ENCODE measurements around the gene NID2. TPM values are rescaled to one million over a fixed set of nuclear protein-coding genes. Genes with fewer than 3 reads are reported as not detected.

Gene NID2
- total and polyA plus RNA-seq, 9 of the 15 experiments (the other 6 are each of a cell fraction or from before 2014, with no cell fraction given) = 0.04 to 0.45 (median 0.16) TPM; not detected in 3

DNA sequence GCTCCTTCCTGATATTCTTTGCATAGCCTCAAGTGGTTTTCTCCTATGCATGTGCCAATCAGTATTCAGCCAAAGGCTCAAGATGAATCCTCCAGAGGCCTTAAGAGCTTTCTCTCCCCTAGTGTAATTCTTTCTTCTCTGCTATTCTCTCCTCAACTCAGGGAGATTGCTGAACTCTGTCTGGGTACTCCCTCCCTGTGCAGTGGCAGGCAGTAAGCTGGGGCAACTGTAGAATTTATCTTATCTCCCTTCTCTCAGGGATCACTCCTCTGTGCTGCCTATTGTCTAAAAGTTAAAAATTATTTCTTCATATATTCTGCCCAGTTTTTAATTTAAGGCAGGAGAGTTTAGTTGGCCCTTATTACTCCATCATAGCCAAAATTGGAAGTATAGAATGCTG is 108.0 kb downstream of the NID2 start:
- TF ChIP-seq CBX5 (IDR thresholded peaks at IDR 0.05; ENCODE audit: borderline replicate concordance, low read depth) (no peak), GMEB1 (CRISPR knock-in tag; IDR thresholded peaks at IDR 0.05) (no peak), ZNF780A (CRISPR knock-in tag; IDR thresholded peaks at IDR 0.05) (no peak), DPF2 (IDR thresholded peaks at IDR 0.05) (no peak), ZBTB12 (CRISPR knock-in tag; IDR thresholded peaks at IDR 0.05) (no peak), STAG1 (CRISPR knock-in tag; IDR thresholded peaks at IDR 0.05; ENCODE audit: borderline replicate concordance) (no peak), ZNF766 (CRISPR knock-in tag; conservative IDR thresholded peaks at IDR 0.05) (no peak), SOX6 (IDR thresholded peaks at IDR 0.05) (no peak), ZNF668 (CRISPR knock-in tag; IDR thresholded peaks at IDR 0.05) (no peak), CHD2 (IDR thresholded peaks at IDR 0.05; ENCODE audit: low read depth, low read length) (no peak), EHMT2 (IDR thresholded peaks at IDR 0.05) (no peak), ZNF696 (CRISPR knock-in tag; conservative IDR thresholded peaks at IDR 0.05) (no peak), PATZ1 (CRISPR knock-in tag; IDR thresholded peaks at IDR 0.05; ENCODE audit: borderline replicate concordance) (no peak), U2AF2 (optimal IDR thresholded peaks at IDR 0.05; ENCODE audit: low read depth, low read length) (no peak), GABPB2 (CRISPR knock-in tag; conservative IDR thresholded peaks at IDR 0.05) (no peak)
- TF ChIP-seq, protein P1, sequence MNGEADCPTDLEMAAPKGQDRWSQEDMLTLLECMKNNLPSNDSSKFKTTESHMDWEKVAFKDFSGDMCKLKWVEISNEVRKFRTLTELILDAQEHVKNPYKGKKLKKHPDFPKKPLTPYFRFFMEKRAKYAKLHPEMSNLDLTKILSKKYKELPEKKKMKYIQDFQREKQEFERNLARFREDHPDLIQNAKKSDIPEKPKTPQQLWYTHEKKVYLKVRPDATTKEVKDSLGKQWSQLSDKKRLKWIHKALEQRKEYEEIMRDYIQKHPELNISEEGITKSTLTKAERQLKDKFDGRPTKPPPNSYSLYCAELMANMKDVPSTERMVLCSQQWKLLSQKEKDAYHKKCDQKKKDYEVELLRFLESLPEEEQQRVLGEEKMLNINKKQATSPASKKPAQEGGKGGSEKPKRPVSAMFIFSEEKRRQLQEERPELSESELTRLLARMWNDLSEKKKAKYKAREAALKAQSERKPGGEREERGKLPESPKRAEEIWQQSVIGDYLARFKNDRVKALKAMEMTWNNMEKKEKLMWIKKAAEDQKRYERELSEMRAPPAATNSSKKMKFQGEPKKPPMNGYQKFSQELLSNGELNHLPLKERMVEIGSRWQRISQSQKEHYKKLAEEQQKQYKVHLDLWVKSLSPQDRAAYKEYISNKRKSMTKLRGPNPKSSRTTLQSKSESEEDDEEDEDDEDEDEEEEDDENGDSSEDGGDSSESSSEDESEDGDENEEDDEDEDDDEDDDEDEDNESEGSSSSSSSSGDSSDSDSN (IDR thresholded peaks at IDR 0.05; ENCODE audit: borderline replicate concordance in 1 of 2, low read depth in 2 of 2, low read length in 2 of 2) = no peak
- TF ChIP-seq, protein P2, sequence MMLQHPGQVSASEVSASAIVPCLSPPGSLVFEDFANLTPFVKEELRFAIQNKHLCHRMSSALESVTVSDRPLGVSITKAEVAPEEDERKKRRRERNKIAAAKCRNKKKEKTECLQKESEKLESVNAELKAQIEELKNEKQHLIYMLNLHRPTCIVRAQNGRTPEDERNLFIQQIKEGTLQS (IDR thresholded peaks at IDR 0.05) = no peak
- TF ChIP-seq, protein P2 (CRISPR knock-in tag; conservative IDR thresholded peaks at IDR 0.05) = no peak
- ChIA-PET POLR2A (no interaction called here), CTCF (ENCODE audit: low intra/inter-chr PET ratio) (no interaction called here)
- Histone ChIP-seq H3K9me1 (ENCODE audit: control insufficient read depth, insufficient read depth, low read length) (no peaks in the 10 kb centered on the region), H3K79me2 (ENCODE audit: control insufficient read depth, insufficient read depth, low read length) (no peaks in the 10 kb centered on the region), H4K20me1 (replicated peaks; ENCODE audit: control insufficient read depth, insufficient read depth, low read length) (no peaks in the 10 kb centered on the region), H2AFZ (ENCODE audit: low read depth, low read length) (no peak overlapping the region), H3K27me3 (ENCODE audit: control insufficient read depth in 2 of 2, insufficient read depth in 2 of 2, low read length in 2 of 2) (no peaks in the 10 kb centered on the region), H3K27ac (ENCODE audit: extremely low read depth, low read depth, low read length) (no peak overlapping the region), H3K36me3 (ENCODE audit: control insufficient read depth, insufficient read depth, low read length) (no peaks in the 10 kb centered on the region), H3K4me2 (ENCODE audit: insufficient read depth, low read length) (no peak overlapping the region), H3K4me3 (no peak overlapping the region), H3K9ac (ENCODE audit: insufficient read depth in 1 of 2, low read depth in 2 of 2, low read length in 2 of 2) (no peak overlapping the region), H3K4me1 (replicated peaks in 1 of 2; ENCODE audit: control insufficient read depth in 2 of 2, insufficient read depth in 2 of 2, low read length in 2 of 2) (no peaks in the 10 kb centered on the region), H3K9me3 (replicated peaks; ENCODE audit: control insufficient read depth, insufficient read depth, low read depth, low read length) (no peaks in the 10 kb centered on the region)
- in situ Hi-C loops (cut with MboI) (no loop called here), intact Hi-C loops (cut with micrococcal nuclease) (no loop called here)
- ATAC-seq (no peak), DNase-seq (ENCODE audit: extremely low read depth in 1 of 4, low spot score in 3 of 4) (no peak), FAIRE-seq (no peak)
- no TSS peak for BruUV-seq (replicated peaks)

All from K562 (cell line).